Activated T-helper 1 cell treated with Interleukin-2 at 50 U/mL for 16 hours (primary cell): ENCODE data around the gene CORO2B.
"Not testable (repeated sequence)": the region's sequence is repeated elsewhere in the genome, so short reads cannot be mapped to it uniquely, and the experiment has no call there.

ENCODE experiments used
- DNase-seq: peaks from one replicate; pipeline ENCODE4 v3.0.0-alpha.2; 2020; ENCODE audit warnings: low read depth

Gene CORO2B

DNA sequence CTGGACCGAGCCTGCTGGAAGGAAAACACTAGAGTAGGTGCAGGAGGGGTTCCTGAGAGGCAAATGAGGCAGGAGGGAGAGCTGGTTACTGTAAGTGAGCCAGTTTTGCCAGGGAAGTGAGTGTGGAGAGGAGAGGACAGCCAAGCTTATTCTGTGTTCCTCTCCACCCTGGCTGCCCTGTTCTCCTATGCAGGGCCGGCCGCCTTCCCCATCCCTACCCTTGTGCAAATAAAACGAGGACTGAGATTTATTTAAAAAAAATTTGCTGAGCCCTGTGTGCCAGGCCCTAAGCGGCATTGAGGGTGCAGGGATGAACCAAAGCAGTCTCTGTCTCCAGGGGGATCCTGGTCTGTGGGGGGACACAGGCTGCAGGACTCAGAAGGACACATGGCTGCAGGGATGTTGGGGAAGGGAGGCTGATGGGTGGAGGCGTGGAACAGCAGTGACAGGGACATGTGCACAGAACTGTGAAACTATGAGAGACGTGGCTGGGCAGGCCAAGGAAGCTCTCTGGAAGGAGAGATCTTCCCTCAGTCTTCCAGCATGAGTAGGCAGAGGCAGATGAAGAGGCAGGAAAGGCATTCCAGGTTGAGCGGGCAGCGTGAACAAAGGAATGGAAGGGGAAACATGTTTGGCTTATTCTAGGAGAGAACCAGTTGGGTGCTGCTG lies 12.1 kb downstream of the CORO2B start:
- no peak for DNase-seq

DNA sequence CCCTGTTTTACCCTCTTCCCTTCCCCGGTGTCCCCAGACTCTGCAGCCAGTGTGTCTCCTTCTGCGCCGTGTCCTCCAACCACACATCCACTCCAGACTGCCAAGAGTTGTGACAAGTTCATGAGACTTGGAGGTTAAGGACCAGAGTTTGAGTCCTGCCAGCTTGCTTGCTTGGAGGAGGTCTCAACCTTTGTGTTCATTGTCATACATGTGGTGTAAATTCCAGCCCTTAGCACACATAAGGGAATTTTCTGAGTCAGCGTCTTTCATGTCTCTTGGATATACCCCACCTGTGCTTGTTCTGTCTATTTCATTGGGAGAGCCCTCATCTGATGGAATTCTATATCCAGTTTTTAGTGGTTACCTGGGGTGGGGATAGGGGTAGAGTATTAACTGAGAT lies 13.3 kb downstream of the CORO2B start:
- no peak for DNase-seq

DNA sequence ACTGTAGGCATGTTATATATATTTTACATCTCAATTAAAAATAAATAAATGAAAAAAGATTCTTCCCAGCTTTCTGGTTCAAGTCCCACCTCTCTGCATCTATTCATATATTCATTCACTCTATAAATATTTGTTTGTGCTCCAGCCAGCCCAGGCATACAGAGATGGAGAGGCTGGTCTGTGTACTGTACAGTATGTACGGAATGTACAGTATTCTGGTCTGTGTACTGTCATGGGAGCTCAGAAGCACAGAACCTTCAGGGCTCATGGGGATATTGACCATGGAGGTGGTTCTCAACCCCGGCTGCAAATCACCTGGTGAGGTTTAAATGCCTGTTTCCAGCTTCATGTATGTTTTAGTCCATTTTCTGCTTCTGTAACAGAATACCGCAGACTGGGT lies 13.8 kb downstream of the CORO2B start:
- DNase-seq, result no peak

DNA sequence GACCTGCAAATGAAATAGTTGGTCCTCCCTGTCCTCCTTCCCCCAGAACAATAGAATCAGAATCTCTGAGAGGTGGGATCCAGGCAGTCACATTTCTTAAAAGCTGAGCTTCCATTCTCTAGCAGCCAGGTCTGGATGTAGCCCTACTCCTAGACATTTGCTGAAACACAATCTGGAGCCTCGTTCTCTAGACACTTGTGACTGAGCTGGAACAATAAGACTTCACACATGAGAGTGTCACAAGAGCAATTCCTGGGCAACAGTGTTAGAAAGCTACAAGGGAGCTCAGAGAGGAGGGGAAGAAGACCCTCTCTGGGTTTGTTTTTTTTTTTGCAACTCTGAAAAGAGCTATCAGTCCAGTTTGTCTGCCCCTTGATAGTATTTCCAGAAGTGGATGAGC lies 14.5 kb downstream of the CORO2B start:
- no peak for DNase-seq

DNA sequence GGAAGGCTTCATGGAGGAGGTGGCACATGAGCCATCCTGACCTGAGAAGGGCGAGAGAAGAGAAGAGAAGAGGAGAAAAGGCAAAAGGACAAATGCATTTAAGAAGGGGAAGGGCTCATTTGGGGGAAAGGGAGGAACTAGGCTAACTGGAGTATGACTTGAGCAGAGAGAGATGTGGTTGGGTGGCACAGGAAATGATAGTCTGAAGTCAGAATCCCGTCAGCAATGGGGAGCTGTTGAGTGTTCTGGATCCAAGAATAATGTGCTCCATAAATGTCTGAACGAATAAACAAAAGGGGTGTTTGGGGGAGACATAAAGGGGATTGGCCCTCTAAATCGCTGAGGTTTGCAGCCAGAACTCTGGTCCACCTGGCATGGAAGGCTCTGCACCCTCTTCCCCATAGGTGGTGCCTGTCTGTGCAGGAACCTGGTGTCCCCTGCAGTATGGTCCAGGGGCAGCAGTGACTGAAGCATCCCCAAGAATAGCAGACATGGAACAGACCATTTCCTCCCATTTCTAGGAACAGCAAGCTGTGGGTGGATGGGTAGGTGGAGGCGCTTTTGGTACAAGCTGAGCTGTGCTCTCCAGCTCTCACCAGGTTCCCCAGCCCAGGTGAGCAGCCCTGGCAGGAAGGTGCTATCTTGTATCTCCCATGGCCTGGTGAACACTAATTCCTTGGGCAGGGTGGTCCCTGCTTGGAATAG lies 15.2 kb downstream of the CORO2B start:
- no peak for DNase-seq

DNA sequence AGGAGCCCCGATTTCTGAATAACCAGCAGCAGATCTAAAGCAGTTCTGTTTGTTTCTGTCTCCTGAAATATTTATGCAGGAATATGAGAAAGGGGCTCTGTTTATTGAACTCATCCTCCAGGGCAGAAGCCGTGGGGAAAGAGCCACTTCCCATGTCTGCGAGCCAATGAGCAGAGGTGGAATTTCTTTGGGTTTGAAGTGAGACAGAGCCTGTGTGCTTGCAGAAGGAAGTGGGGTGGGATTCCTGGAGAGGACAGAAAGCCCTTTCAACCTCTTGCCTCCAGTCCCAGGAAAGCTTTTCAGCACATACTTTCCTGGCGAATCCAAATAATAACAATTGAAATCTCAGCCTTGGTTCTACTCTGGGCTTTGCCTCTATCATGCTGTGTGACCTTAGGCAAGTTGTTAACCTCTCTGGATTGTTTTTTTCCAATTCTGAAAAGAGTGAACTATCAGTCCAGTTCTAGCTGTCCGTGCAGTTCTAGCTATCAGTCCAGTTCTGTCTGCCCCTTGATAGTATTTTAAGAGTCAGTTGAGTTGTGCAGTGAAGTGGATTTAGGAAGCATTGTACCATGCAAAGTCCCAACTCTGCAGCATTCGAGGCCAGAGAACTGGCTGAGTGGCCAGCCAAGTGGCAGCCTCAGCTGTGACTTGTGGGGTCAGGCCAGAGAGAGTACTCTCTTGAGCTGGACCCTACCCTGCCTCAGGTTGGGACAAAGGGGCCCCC lies 15.9 kb downstream of the CORO2B start:
- DNase-seq, result no peak

DNA sequence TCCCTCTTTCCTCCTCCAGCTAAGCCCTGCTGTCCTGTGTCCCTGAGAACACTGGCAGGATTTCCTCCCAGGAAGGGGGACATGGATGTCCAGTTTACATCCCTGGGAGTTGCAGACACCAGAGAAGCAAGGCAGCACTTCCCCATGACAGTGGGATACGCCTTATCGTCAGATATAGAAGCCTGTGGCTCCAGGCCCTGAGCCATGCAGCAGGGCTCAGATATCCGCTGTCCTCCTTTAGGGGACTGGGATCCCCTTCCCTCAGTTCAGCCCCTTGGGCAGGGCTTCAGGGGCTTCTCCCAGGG lies 16.4 kb downstream of the CORO2B start:
- no peak for DNase-seq

DNA sequence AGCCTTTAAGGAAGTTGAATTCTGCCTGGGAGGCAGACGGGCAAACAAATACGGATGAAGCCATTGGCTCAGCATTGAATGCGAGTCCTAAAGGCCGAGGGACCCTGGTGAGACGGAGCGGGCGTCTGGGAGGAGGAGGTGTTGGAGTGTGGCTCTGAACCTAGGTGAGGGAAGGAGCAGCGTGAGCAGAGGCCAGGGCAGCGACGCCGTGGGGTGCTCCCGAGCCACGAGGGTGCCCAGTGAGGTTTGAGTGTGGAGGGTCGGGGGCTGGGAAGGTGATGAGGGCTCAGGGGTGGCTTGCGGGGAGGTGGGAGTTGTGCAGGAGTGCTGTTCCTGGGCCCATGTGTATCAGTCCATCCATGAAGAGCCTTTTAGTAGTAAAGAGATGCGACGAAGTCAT lies 17.0 kb downstream of the CORO2B start:
- no peak for DNase-seq

DNA sequence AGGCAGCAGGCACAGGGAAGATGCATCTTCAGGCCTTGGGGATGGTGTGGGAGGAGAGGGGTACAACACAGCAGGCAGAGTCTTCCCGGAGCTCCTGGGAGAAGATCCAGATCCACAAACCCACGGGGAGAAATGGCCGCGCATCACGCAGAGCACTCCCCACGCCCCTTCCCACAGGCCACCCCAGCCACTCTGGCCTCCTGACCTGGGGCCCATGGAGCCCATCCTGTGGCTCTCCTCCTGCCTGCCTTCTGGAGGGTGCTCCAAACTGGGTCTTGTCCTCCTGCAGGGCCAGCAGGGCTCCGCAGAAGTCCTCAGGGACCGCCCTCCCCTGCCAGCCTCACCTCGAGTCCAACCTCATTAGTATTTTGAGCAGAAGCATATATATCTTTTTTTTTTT lies 17.9 kb downstream of the CORO2B start:
- no peak for DNase-seq

DNA sequence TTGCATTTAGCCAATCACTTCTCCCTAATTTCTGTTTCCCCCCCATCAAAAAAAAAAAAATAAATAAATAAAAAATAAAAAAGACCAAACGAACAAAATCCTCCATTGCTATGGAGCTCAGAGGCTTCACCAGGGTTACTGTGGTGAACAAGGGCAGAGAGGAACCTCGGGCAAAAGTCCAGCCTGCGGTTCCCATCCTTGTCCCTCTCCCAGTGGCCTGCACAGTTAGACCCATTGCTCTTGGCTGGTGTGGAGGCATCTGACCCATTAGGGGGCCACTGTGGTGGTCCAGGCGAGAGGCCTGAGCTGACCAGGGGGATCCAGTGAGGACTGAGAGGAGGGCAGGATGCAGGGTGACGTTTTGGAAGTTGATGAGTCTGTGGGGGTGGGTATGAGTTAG lies 18.8 kb downstream of the CORO2B start:
- DNase-seq, result no peak

DNA sequence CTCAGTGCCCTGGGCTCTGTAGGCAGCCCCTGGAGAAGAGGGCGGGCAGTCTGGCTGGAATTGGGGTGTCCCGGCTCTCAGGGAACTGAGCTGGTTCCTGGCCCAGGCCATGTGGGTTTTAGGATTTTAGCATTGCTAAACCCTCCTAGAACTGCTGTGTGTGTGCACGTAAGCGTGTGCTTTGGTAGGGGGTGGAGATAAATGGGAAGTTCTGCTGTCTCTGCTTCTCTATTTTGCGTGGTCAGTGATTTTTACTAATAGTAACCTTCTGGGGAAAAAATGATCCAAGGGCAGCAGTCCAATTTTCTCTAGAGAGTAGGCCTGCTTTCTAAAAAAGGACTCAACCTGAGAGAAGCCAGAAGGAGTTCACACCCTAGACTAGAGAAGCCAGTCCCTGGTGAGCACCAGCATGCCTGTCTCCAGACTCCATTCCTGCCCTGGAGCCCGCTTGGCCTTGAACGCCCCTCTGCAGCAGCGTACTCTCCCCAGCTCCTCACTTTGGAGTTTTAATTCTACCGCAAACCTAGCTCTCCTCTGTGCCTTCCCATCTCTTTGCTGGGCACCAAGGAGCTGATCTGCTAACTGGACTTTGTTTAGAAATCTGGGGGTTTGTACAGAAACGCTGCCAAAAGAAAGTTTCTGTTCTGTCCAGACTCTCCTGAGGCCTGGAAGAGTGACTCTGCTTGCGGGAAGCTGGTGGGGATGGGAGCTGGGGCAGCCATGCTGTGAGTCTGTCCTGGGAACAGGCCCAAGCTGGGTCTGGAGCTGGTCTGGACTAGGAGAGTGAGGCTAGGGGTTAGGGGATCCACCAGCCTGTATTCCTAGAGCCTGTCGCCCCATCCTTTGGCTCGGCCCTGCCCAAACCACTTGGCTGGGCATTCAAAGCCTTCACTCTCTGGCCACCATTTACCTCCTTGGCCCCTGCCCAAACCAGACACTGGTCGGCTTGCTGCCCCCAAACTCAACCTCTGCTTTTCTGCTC lies 19.7 kb downstream of the CORO2B start:
- no peak for DNase-seq

DNA sequence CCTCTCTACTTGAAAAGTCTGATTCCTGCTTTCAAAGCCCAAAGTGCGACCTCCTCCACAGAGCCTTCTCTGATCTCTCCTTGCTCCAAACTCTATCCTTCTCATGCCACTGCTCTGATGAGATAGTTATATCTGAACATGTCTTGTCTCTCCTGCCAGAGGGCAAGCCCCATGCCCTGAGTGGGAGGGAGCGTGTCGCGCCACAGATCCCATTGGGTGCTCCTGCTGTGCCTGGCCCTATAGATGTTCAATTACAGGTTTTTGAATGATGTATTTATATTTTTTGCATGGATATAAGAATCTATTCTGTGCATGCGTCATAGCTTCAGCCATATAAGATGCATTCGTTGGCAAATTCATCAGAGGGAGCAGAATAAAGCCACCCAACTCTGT lies 20.4 kb downstream of the CORO2B start:
- no peak for DNase-seq

DNA sequence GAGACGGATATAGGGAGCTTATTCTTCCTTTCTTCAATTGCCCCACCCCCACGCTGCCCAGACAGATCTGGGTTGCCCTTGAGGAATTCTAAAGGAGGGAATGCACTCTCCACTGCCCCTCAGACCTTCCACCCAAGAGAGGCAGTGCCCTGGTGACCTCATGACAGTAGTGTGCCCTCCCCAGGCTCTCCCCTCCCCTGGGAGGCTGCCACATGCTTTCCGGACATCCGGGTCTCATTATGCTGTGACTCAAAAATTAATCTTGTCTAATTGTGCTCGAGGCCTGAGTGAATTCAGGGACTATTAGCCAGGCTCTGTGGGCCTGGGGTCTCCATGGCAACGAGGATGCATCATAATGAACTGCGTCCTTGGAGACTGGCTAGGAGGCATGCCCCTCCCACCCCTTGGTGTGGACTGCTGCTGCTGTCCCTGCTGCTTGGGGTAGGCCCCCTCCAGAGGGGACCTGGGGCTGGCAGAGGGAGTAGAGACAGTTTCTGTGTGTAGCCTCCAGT lies 20.8 kb downstream of the CORO2B start:
- no peak for DNase-seq

DNA sequence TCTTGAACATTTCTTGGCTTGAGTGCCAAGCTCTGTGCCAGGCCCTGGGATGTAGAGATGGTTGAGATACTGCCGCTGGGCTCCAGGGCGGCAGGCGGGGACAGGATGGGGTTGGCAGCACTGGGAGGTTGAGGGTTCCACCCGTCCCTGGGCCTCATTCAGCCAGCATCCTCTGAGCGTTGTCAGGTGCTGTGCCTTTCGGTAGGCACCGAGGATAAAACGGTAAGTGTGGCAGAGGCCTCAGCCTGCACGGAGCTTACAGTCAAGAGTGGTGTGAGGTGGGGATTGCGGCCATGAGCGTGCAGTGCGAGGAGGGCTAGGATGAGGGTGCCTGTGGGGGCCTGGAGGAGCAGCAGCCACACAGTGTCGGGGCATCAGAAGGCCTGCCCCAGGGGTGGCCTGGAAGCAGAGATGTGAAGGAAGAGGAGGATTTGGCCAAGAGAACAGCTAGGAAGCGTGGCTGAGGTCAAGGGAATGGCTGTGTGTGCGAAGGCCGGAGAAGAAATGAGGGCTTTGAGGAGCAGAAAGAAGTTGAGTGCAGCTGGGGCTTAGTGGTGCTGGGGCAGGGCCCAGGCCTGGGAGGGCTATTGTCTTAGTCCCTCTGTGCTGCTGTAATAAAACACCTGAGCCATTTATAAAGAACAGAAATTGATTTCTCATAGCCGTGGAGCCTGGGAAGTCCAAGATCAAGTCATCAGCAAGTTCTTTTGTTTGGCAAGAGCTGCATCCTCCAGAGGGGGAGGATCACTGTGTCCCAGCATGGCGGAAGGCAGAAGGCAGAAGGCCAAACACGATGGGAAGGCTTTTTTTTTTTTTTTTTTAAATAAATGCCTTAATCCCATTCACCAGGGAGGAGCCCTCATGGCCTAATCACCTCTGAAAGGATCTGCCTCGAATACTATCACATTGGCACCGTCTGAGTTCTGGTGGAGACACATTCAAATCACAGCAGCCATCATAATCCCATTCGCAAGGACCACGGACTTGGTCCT lies 22.7 kb downstream of the CORO2B start:
- DNase-seq, result no peak

DNA sequence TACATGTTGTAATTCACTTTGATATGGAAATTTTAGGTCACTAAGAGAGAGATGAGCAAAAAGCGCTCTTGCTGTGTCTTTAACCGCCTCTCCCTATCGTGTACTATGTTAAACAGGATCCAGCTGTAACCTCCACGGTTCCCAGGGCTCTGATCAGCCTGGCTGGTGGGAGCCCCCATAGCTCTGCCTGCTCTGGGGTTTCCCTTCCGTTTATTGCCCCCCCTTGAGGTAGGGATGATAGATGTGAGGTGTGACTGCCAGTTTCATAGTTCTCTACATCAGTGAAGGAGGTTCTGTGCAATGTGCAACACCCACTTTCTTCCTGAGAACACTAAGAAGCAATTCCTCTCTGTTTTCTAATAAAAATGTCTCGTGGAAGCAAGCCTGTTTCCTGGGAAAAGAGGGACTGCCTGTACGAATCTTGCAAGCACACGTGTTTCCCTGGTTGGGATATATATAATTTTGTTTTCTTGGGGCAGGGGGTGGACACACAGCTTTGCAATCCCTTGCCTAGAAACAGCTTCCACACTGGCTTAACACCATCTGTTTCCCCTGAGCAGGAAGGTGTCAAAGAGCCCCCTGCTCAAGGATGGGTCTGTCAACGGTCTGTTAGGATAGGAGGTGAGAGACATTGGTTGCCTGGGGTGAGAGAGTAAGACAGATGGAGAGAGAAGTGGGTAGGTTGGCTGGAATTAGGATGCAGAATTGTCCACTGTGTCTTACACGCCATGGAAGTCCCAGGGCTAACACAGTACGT lies 23.8 kb downstream of the CORO2B start:
- no peak for DNase-seq

DNA sequence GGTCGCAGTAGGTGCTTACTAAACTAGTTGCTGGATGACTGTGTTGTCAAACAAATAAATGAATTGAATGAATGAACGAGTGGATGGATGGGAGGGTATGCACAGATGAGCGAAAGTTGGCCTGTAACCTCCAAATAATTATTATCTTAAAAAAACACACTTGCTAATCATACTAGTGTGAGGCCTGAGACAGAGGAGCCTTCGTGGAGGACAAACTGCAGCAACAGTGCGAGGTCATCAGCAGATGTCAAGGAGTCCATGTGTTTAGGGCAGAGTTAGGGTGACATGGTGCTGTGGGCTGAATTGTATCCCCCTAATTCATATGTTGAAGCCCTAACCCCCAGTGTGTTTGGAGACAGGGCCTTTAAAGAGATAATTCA lies 24.4 kb downstream of the CORO2B start:
- no peak for DNase-seq

DNA sequence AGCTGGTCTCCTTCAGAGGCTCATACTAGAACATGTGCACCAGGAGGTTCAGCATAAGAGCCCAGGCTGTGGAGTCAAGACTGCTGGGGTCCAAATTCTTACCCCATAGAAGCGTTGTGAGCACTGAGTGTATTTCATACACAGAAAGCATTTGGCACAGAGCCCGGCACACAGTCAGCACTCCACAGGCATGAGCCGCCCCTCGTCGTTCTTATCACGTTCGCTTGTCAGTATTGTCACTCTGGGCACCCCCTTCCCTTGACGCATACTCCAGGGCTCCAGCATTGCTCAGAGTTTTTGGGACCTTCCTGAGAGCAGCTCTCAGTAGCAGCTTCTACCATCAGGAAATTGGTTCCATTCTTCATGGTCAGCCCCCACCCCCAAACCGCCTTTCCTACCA lies 25.2 kb downstream of the CORO2B start:
- DNase-seq, result no peak

DNA sequence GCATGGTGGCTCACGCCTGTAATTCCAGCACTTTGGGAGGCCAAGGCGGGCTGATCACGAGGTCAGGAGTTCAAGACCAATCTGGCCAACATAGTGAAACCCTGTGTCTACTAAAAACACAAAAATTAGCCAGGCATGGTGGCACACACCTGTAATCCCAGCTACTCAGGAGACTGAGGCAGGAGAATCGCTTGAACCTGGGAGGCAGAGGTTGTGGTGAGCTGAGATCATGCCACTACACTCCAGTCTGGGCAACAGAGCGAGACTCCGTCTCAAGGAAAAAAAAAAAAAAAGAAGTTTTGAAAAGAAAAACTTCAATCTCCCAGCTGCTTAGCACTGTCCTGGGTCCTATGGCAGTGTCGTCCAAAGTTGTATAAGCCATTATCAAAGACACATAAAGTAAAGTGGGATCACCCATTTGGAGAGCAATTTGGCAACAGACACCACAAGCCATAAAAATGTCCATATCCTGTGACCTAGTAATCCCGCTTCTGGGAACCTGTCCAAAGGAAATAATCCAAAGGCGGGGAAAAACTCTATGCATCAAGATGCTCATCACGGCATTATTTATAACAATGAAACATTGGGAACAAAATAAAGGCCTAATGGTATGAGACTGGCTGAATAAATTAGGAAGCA lies 26.2 kb downstream of the CORO2B start:
- not testable (repeated sequence) for DNase-seq

DNA sequence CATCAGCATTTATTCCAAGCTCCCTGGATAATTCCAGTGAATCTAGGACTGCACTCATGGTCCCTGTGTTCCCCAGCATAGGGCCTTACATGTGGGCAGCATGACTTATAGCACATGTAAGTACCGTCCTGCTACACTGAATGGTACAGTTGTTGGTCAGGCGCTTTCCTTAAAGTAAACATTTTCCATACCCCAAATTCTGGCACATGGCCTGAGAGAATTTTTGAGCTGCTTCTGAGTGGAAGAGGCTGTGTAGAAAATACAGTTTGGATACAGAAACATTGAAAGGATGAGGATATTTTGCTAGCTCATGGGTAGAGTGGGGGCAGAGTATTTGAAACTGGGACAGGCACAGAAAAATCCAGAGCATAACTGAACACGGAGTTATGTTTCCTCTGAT lies 27.6 kb downstream of the CORO2B start:
- no peak for DNase-seq
